ENCODE measurements around the gene ACAP1. TPM values are rescaled to one million over a fixed set of nuclear protein-coding genes. Genes with fewer than 3 reads are reported as not detected.
A peak's percentile ranks its signal among the peaks of the same experiment; 100 is the strongest.

ACAP1 gene
- total and polyA plus RNA-seq, 9 of the 15 experiments (the other 6 are each of a cell fraction or from before 2014, with no cell fraction given): 0.15 to 8.5 (median 2.4) TPM

- H3K9me1 ChIP-seq (ENCODE audit: control insufficient read depth, insufficient read depth, low read length): no peaks in the 10 kb centered on the region
- FAIRE-seq (no peak), DNase-seq (ENCODE audit: extremely low read depth in 1 of 4, low spot score in 3 of 4) (peak in 2 of 4 experiments; percentile 31 to 40), ATAC-seq (no peak)
- no peak overlapping the region for H3K27ac ChIP-seq (ENCODE audit: extremely low read depth, low read depth, low read length)
- intact Hi-C loops (cut with micrococcal nuclease): no loop called here
- H3K9ac ChIP-seq (ENCODE audit: insufficient read depth in 1 of 2, low read depth in 2 of 2, low read length in 2 of 2): peak overlapping the region in 1 of 2 experiments; percentile 19; a peak in 1 of 4 replicates
- no peaks in the 10 kb centered on the region for H3K79me2 ChIP-seq (ENCODE audit: control insufficient read depth, insufficient read depth, low read length)
- no peaks in the 10 kb centered on the region for H3K27me3 ChIP-seq (ENCODE audit: control insufficient read depth in 2 of 2, insufficient read depth in 2 of 2, low read length in 2 of 2)
- WGBS (ENCODE audit: insufficient coverage, low coverage, missing lambda C conversion rate): 11% methylated on average over 7 of the region's 11 CpGs
- POLR2A ChIA-PET: no interaction called here
- peaks cover 17 to 53% of the 10 kb centered on the region in 2 experiments for H3K4me1 ChIP-seq (replicated peaks in 1 of 2; ENCODE audit: control insufficient read depth in 2 of 2, insufficient read depth in 2 of 2, low read length in 2 of 2)
- in situ Hi-C loops (cut with MboI): no loop called here
- no peak overlapping the region for H3K4me3 ChIP-seq
- no peaks in the 10 kb centered on the region for H3K36me3 ChIP-seq (ENCODE audit: control insufficient read depth, insufficient read depth, low read length)
- CTCF ChIA-PET (ENCODE audit: low intra/inter-chr PET ratio): no interaction called here
- no peaks in the 10 kb centered on the region for H3K9me3 ChIP-seq (replicated peaks; ENCODE audit: control insufficient read depth, insufficient read depth, low read depth, low read length)
- H3K4me2 ChIP-seq (ENCODE audit: insufficient read depth, low read length): peak overlapping the region; percentile 6; the same call in 1 of the 2 replicates
- H2AFZ ChIP-seq (ENCODE audit: low read depth, low read length): no peak overlapping the region
- no TSS peak for BruUV-seq (replicated peaks)
- H4K20me1 ChIP-seq (replicated peaks; ENCODE audit: control insufficient read depth, insufficient read depth, low read length): no peaks in the 10 kb centered on the region
- peak; percentile 65; the same call in 1 of the 2 replicates for TF ChIP-seq L3MBTL2 (IDR thresholded peaks at IDR 0.05)
- peak; percentile 85 for TF ChIP-seq NFIC (IDR thresholded peaks at IDR 0.05)
- peak; percentile 60 for TF ChIP-seq TEAD4 (IDR thresholded peaks at IDR 0.05; ENCODE audit: low read length)
- no peak for TF ChIP-seq TEAD4 (CRISPR knock-in tag; IDR thresholded peaks at IDR 0.05; ENCODE audit: borderline replicate concordance)
- TF ChIP-seq CBX3 (IDR thresholded peaks at IDR 0.05; ENCODE audit: borderline replicate concordance in 1 of 2, low read length in 2 of 2): no peak
- no peak for TF ChIP-seq NR0B1 (IDR thresholded peaks at IDR 0.05; ENCODE audit: partially characterized antibody)
- peak; percentile 31; the same call in 1 of the 2 replicates for TF ChIP-seq ESRRA (IDR thresholded peaks at IDR 0.05; ENCODE audit: borderline replicate concordance, low read depth)
- TF ChIP-seq MAX (CRISPR knock-in tag; IDR thresholded peaks at IDR 0.05): peak; percentile 72
- TF ChIP-seq CREM (IDR thresholded peaks at IDR 0.05; ENCODE audit: low read depth): 0 out of 2 replicates have a peak, but pooled peaks have one; percentile 26
- peak; percentile 55 for TF ChIP-seq TCF3 (CRISPR knock-in tag; IDR thresholded peaks at IDR 0.05)
- TF ChIP-seq EGR1 (conservative IDR thresholded peaks at IDR 0.05): 0 out of 2 replicates have a peak, but pooled peaks have one; percentile 26
- no peak for TF ChIP-seq ZFP1 (CRISPR knock-in tag; IDR thresholded peaks at IDR 0.05)
- TF ChIP-seq TAL1 (IDR thresholded peaks at IDR 0.05): peak; percentile 5; the same call in 1 of the 2 replicates
- 0 out of 2 replicates have a peak, but pooled peaks have one; percentile 16 for TF ChIP-seq CTBP1 (IDR thresholded peaks at IDR 0.05; ENCODE audit: borderline replicate concordance)
- TF ChIP-seq, protein P1, sequence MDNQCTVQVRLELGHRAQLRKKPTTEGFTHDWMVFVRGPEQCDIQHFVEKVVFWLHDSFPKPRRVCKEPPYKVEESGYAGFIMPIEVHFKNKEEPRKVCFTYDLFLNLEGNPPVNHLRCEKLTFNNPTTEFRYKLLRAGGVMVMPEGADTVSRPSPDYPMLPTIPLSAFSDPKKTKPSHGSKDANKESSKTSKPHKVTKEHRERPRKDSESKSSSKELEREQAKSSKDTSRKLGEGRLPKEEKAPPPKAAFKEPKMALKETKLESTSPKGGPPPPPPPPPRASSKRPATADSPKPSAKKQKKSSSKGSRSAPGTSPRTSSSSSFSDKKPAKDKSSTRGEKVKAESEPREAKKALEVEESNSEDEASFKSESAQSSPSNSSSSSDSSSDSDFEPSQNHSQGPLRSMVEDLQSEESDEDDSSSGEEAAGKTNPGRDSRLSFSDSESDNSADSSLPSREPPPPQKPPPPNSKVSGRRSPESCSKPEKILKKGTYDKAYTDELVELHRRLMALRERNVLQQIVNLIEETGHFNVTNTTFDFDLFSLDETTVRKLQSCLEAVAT (IDR thresholded peaks at IDR 0.05): 0 out of 4 replicates have a peak, but pooled peaks of 1 of the 2 experiments have one; percentile 15
- TF ChIP-seq ZNF696 (CRISPR knock-in tag; conservative IDR thresholded peaks at IDR 0.05): no peak
- no peak for TF ChIP-seq EP400 (IDR thresholded peaks at IDR 0.05)
- TF ChIP-seq, protein P2, sequence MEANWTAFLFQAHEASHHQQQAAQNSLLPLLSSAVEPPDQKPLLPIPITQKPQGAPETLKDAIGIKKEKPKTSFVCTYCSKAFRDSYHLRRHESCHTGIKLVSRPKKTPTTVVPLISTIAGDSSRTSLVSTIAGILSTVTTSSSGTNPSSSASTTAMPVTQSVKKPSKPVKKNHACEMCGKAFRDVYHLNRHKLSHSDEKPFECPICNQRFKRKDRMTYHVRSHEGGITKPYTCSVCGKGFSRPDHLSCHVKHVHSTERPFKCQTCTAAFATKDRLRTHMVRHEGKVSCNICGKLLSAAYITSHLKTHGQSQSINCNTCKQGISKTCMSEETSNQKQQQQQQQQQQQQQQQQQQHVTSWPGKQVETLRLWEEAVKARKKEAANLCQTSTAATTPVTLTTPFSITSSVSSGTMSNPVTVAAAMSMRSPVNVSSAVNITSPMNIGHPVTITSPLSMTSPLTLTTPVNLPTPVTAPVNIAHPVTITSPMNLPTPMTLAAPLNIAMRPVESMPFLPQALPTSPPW (CRISPR knock-in tag; IDR thresholded peaks at IDR 0.05): peak; percentile 25; the same call in 1 of the 2 replicates
These were observed 43.2 kb upstream of the ACAP1 start for GRCh38 chr17:7293159-7293558.

Measured in K562 (cell line).